ENCODE results near the gene CBX1. TPM values are rescaled to one million over a fixed set of nuclear protein-coding genes. Genes with fewer than 3 reads are reported as not detected.

CBX1 gene
- total and polyA plus RNA-seq, 2 of the 13 experiments (the other 11 are each of a cell fraction or from before 2014, with no cell fraction given): 17.8 to 108 TPM

- TF ChIP-seq STAT5B (CRISPR knock-in tag; IDR thresholded peaks at IDR 0.05) (no peak), ZFP90 (CRISPR knock-in tag; IDR thresholded peaks at IDR 0.05; ENCODE audit: borderline replicate concordance) (no peak), SMARCE1 (IDR thresholded peaks at IDR 0.05; ENCODE audit: borderline replicate concordance) (no peak), ZNF547 (CRISPR knock-in tag; IDR thresholded peaks at IDR 0.05) (0 out of 2 replicates have a peak, but pooled peaks have one; percentile 14), FIP1L1 (IDR thresholded peaks at IDR 0.05; ENCODE audit: borderline replicate concordance, insufficient read depth, low read depth, low read length) (no peak), NR0B2 (CRISPR knock-in tag; IDR thresholded peaks at IDR 0.05) (0 out of 2 replicates have a peak, but pooled peaks have one; percentile 56), STAT6 (CRISPR knock-in tag; IDR thresholded peaks at IDR 0.05; ENCODE audit: borderline replicate concordance) (no peak), ZNF205 (CRISPR knock-in tag; IDR thresholded peaks at IDR 0.05) (no peak), GATAD2A (CRISPR knock-in tag; IDR thresholded peaks at IDR 0.05) (no peak), ARID4A (CRISPR knock-in tag; IDR thresholded peaks at IDR 0.05; ENCODE audit: borderline replicate concordance) (no peak; the same call in 1 of the 2 replicates), SOX5 (CRISPR knock-in tag; IDR thresholded peaks at IDR 0.05; ENCODE audit: borderline replicate concordance) (no peak), ZNF382 (CRISPR knock-in tag; IDR thresholded peaks at IDR 0.05; ENCODE audit: borderline replicate concordance) (no peak), GLMP (CRISPR knock-in tag; IDR thresholded peaks at IDR 0.05; ENCODE audit: borderline replicate concordance) (no peak), CREM (IDR thresholded peaks at IDR 0.05) (no peak), CREM (CRISPR knock-in tag; IDR thresholded peaks at IDR 0.05) (no peak), SMC3 (IDR thresholded peaks at IDR 0.05; ENCODE audit: low read length) (no peak), ZNF567 (CRISPR knock-in tag; IDR thresholded peaks at IDR 0.05; ENCODE audit: borderline replicate concordance) (no peak), NFRKB (IDR thresholded peaks at IDR 0.05) (no peak), ARHGAP35 (CRISPR knock-in tag; IDR thresholded peaks at IDR 0.05; ENCODE audit: borderline replicate concordance) (no peak), ZNF569 (CRISPR knock-in tag; IDR thresholded peaks at IDR 0.05; ENCODE audit: borderline replicate concordance) (no peak), NR1H2 (CRISPR knock-in tag; IDR thresholded peaks at IDR 0.05; ENCODE audit: borderline replicate concordance, low read depth) (no peak), ZNF839 (CRISPR knock-in tag; IDR thresholded peaks at IDR 0.05; ENCODE audit: borderline replicate concordance) (no peak)
These were observed 77.7 kb downstream of the CBX1 start (continued) for GRCh38 chr17:48023400-48024148.
